ENCODE data around the gene AMBP. TPM values are rescaled to one million over a fixed set of nuclear protein-coding genes. Genes with fewer than 3 reads are reported as not detected.

The AMBP gene
- total RNA-seq, 1 experiment from 2014 or later, result 0.20 TPM

- no CpG with 5 or more reads among the region's 9 CpGs for WGBS (ENCODE audit: extremely low coverage, insufficient read length, low lambda C conversion rate)
- no peak overlapping the region for H4K5ac ChIP-seq (ENCODE audit: insufficient read length, low read depth, low read length)
- H2BK15ac ChIP-seq (ENCODE audit: low read depth, low read length), result no peak overlapping the region
- H2BK12ac ChIP-seq (ENCODE audit: insufficient read length, low read depth, low read length), result no peak overlapping the region
- H3K23ac ChIP-seq (ENCODE audit: insufficient read length, low read depth, low read length), result no peak overlapping the region
- no peaks in the 10 kb centered on the region; a peak in 1 of 7 replicates for H3K36me3 Mint-ChIP-seq (ENCODE audit: insufficient read depth in 1 of 3, low read depth in 3 of 3)
- H3K79me2 ChIP-seq (ENCODE audit: insufficient read depth, low read length), result no peaks in the 10 kb centered on the region
- no peaks in the 10 kb centered on the region for H3K9me3 ChIP-seq (ENCODE audit: control insufficient read depth, low read depth, low read length)
- peaks cover 0 to 2% of the 10 kb centered on the region in 2 experiments; a peak in 1 of 5 replicates for H3K9me3 Mint-ChIP-seq
- no peak overlapping the region for H2AK5ac ChIP-seq (ENCODE audit: insufficient read length, low read length)
- no peaks in the 10 kb centered on the region for H3K79me1 ChIP-seq (ENCODE audit: insufficient read depth, low read depth, low read length, poor library complexity, severe bottlenecking)
- H3K4ac ChIP-seq (ENCODE audit: low read depth, low read length), result no peak overlapping the region
- no peak overlapping the region for H2BK5ac ChIP-seq (ENCODE audit: insufficient read length, low read length)
- H2BK120ac ChIP-seq (ENCODE audit: low read depth, low read length, poor library complexity, severe bottlenecking), result no peak overlapping the region
- no peak overlapping the region for H3K4me2 ChIP-seq (ENCODE audit: insufficient read depth, insufficient read length, low read length)
- no peak overlapping the region for H4K8ac ChIP-seq (replicated peaks; ENCODE audit: insufficient read length, low read depth, low read length)
- H3K23me2 ChIP-seq (ENCODE audit: insufficient read length, low read depth, low read length, poor library complexity, severe bottlenecking), result no peaks in the 10 kb centered on the region
- H3K4me1 ChIP-seq (ENCODE audit: insufficient read depth, low read length), result no peaks in the 10 kb centered on the region
- H2AFZ ChIP-seq (ENCODE audit: low read length), result no peak overlapping the region
- H3K4me1 Mint-ChIP-seq, result peaks cover 9 to 41% of the 10 kb centered on the region in 2 experiments
- no peak overlapping the region for H4K91ac ChIP-seq (ENCODE audit: insufficient read length, low read depth, low read length)
- no peak for DNase-seq
- no peaks in the 10 kb centered on the region for H3K27me3 ChIP-seq (ENCODE audit: insufficient read depth, low read length)
- H3K14ac ChIP-seq (ENCODE audit: insufficient read depth, low read length), result no peak overlapping the region
- no peak overlapping the region for H3T11ph ChIP-seq (ENCODE audit: low read length)
- H2BK20ac ChIP-seq (ENCODE audit: low read depth, low read length, poor library complexity, severe bottlenecking), result no peak overlapping the region
- no peak overlapping the region for H3K9ac ChIP-seq (ENCODE audit: extremely low read depth, insufficient read length, low read length)
- no peak overlapping the region for H3K18ac ChIP-seq (ENCODE audit: insufficient read length, low read depth, low read length)
- H3K27ac Mint-ChIP-seq, result no peak overlapping the region; a peak in 1 of 7 replicates
- no peak overlapping the region for H3K56ac ChIP-seq (ENCODE audit: insufficient read length, low read depth, low read length)
- TF ChIP-seq, protein P1, sequence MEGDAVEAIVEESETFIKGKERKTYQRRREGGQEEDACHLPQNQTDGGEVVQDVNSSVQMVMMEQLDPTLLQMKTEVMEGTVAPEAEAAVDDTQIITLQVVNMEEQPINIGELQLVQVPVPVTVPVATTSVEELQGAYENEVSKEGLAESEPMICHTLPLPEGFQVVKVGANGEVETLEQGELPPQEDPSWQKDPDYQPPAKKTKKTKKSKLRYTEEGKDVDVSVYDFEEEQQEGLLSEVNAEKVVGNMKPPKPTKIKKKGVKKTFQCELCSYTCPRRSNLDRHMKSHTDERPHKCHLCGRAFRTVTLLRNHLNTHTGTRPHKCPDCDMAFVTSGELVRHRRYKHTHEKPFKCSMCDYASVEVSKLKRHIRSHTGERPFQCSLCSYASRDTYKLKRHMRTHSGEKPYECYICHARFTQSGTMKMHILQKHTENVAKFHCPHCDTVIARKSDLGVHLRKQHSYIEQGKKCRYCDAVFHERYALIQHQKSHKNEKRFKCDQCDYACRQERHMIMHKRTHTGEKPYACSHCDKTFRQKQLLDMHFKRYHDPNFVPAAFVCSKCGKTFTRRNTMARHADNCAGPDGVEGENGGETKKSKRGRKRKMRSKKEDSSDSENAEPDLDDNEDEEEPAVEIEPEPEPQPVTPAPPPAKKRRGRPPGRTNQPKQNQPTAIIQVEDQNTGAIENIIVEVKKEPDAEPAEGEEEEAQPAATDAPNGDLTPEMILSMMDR (conservative IDR thresholded peaks at IDR 0.05), result no peak
- H3K4me3 Mint-ChIP-seq, result no peak overlapping the region
- H3K27me3 Mint-ChIP-seq (ENCODE audit: low read depth), result peaks cover 27% of the 10 kb centered on the region
- no peak overlapping the region for H3K27ac ChIP-seq (ENCODE audit: insufficient read length, low read depth, low read length)
- H4K20me1 ChIP-seq (ENCODE audit: control insufficient read depth, insufficient read depth, insufficient read length), result no peaks in the 10 kb centered on the region
Measured at GRCh38 chr9:114122136-114123027, 44.3 kb upstream of the AMBP start.
